Stimulated activated CD4-positive, alpha-beta T cell treated with anti-CD3 and anti-CD28 coated beads, Interleukin-4, amount 100 ng/mL, for 48 hours (primary cell): Measurements from ENCODE around the gene NT5C1A.

Experiments used
- DNase-seq, 2 donors: peaks; one replicate each; pipeline ENCODE4 v3.0.0-alpha.2; 2020; ENCODE audit warnings: low read depth in 2 of 2

The NT5C1A gene

GRCh38 chr1:39659538-39659937 is 12.4 kb downstream of the NT5C1A start:
- DNase-seq: no peak

- DNase-seq: no peak
Observed at GRCh38 chr1:39659110-39659509, 12.8 kb downstream of the NT5C1A start.

- peak; percentile 63 to 68 for DNase-seq
Observed at GRCh38 chr1:39657923-39658485, 13.9 kb downstream of the NT5C1A start.

GRCh38 chr1:39657402-39657801 is 14.5 kb downstream of the NT5C1A start:
- DNase-seq: no peak

- no peak for DNase-seq
Observed at GRCh38 chr1:39656391-39656790, 15.5 kb downstream of the NT5C1A start.

- DNase-seq: no peak
Observed at GRCh38 chr1:39655578-39656268, 16.2 kb downstream of the NT5C1A start.

- no peak for DNase-seq
Observed at GRCh38 chr1:39654291-39654690, 17.6 kb downstream of the NT5C1A start.

GRCh38 chr1:39653546-39654031 is 18.3 kb downstream of the NT5C1A start:
- DNase-seq: peak; percentile 63 to 73

GRCh38 chr1:39652554-39652953 is 19.4 kb downstream of the NT5C1A start:
- no peak for DNase-seq

- no peak for DNase-seq
Observed at GRCh38 chr1:39652105-39652504, 19.8 kb downstream of the NT5C1A start.

- DNase-seq: no peak
Observed at GRCh38 chr1:39650431-39650830, 21.5 kb downstream of the NT5C1A start.

GRCh38 chr1:39649636-39650185 is 22.2 kb downstream of the NT5C1A start:
- no peak for DNase-seq

GRCh38 chr1:39648496-39648895 is 23.4 kb downstream of the NT5C1A start:
- DNase-seq: no peak

- DNase-seq: no peak
Observed at GRCh38 chr1:39647247-39647646, 24.7 kb downstream of the NT5C1A start.

GRCh38 chr1:39646232-39647081 is 25.4 kb downstream of the NT5C1A start:
- DNase-seq: no peak

GRCh38 chr1:39645411-39646043 is 26.4 kb downstream of the NT5C1A start:
- no peak for DNase-seq

GRCh38 chr1:39643705-39644104 is 28.2 kb downstream of the NT5C1A start:
- no peak for DNase-seq

GRCh38 chr1:39642796-39643195 is 29.1 kb downstream of the NT5C1A start:
- no peak for DNase-seq

GRCh38 chr1:39640861-39641260 is 31.0 kb downstream of the NT5C1A start:
- DNase-seq: no peak

GRCh38 chr1:39639305-39640130 is 32.4 kb downstream of the NT5C1A start, which contains the start of gene HEYL:
Gene HEYL, minus strand, starts transcription at chr1:39639643. Its CDS starts 18 bp downstream, at chr1:39639625.
- peak; percentile 56 to 67 for DNase-seq

GRCh38 chr1:39638965-39639304 is 33.0 kb downstream of the NT5C1A start:
- DNase-seq: no peak
